ENCODE data around the gene ADAMTSL1. TPM values are rescaled to one million over a fixed set of nuclear protein-coding genes. Genes with fewer than 3 reads are reported as not detected.
A peak's percentile ranks its signal among the peaks of the same experiment; 100 is the strongest.

Gene ADAMTSL1
- total RNA-seq, 1 donor from 2014 or later: 12.6 TPM

DNA sequence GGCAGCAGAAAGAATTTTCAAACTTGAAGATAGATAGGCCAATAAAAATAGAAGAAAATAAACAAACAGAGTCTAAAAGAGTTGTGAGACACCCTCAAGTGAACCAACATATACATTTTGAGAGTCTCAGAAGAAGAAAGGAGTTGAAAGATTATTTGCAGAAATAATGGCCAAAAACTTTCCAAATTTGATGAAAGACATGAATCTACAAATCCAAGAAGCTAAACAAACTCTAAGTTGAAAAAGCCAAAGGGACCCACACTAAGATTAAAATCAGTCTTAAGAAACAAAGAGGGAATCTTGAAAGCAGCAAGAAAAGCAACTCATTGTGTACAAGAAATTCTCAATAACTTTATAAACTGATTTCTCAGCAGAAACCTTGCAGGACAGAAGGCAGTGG is 422.1 kb downstream of the ADAMTSL1 start:
- Histone ChIP-seq H3K79me2 (ENCODE audit: insufficient read depth, low read length) (no peaks in the 10 kb centered on the region), H3K27me3 (ENCODE audit: insufficient read depth, low read length) (no peaks in the 10 kb centered on the region), H3K4me2 (ENCODE audit: low read length) (no peak overlapping the region), H3K9ac (ENCODE audit: low read length) (no peak overlapping the region), H3K9me3 (ENCODE audit: insufficient read depth, low read depth, low read length) (peaks cover 16% of the 10 kb centered on the region), H2AFZ (ENCODE audit: low read depth, low read length) (no peak overlapping the region), H4K20me1 (ENCODE audit: insufficient read depth, low read length) (peaks cover 4% of the 10 kb centered on the region), H3K4me1 (ENCODE audit: insufficient read depth, low read length) (peaks cover 10% of the 10 kb centered on the region), H3K36me3 (ENCODE audit: insufficient read depth, low read length) (peaks cover 55% of the 10 kb centered on the region), H3K27ac (ENCODE audit: low read depth, low read length) (no peak overlapping the region), H3K4me3 (ENCODE audit: insufficient read depth, low read depth, low read length) (no peak overlapping the region)
- TF ChIP-seq EZH2 (IDR thresholded peaks at IDR 0.05; ENCODE audit: insufficient read depth, low read length): no peak
- TF ChIP-seq, protein P1, sequence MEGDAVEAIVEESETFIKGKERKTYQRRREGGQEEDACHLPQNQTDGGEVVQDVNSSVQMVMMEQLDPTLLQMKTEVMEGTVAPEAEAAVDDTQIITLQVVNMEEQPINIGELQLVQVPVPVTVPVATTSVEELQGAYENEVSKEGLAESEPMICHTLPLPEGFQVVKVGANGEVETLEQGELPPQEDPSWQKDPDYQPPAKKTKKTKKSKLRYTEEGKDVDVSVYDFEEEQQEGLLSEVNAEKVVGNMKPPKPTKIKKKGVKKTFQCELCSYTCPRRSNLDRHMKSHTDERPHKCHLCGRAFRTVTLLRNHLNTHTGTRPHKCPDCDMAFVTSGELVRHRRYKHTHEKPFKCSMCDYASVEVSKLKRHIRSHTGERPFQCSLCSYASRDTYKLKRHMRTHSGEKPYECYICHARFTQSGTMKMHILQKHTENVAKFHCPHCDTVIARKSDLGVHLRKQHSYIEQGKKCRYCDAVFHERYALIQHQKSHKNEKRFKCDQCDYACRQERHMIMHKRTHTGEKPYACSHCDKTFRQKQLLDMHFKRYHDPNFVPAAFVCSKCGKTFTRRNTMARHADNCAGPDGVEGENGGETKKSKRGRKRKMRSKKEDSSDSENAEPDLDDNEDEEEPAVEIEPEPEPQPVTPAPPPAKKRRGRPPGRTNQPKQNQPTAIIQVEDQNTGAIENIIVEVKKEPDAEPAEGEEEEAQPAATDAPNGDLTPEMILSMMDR (IDR thresholded peaks at IDR 0.05; ENCODE audit: insufficient read depth, low read depth, low read length): no peak
- FAIRE-seq (no peak), DNase-seq (ENCODE audit: low read depth) (no peak)
- Mint-ChIP-seq H3K36me3 (ENCODE audit: low read depth, unreplicated experiment) (peaks cover 8% of the 10 kb centered on the region), H3K27me3 (ENCODE audit: low read depth, unreplicated experiment) (no peaks in the 10 kb centered on the region), H3K4me3 (ENCODE audit: unreplicated experiment) (no peak overlapping the region), H3K4me1 (ENCODE audit: low read depth, unreplicated experiment) (peaks cover 2% of the 10 kb centered on the region), H3K27ac (ENCODE audit: unreplicated experiment) (no peak overlapping the region), H3K9me3 (ENCODE audit: unreplicated experiment) (peaks cover 2% of the 10 kb centered on the region)

DNA sequence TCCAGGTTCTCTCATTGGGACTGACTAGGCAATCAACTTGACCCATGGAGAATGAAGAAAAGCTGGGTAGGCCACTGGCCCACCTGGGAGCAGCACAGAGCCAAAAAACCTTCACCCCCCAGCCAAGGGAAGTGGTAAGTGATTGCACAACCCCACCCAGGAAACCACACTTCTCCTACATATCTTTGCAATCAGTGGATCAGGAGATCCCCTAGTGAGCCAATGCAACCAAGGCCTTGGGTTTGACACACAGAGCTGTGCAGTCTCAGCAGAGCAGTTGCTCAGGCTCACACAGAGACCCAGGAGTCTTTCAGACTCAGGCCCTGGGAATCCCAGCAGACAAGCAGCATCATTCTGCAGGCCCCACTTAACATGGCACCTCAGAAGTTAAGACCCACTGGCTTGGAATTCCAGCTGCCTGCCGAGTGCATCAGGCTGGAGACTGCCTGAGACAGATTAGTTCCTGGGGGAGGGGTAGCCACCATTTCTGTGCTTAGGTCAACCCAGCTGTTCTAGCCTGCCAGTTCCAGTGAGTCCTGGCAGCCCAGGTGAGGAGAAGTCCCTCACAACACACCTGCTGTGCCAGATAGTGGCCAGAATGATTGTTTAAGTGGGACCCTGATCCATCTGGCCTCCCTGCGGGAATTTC is 422.7 kb downstream of the ADAMTSL1 start:
- no peak overlapping the region for H3K4me2 ChIP-seq (ENCODE audit: low read length)
- peaks cover 16% of the 10 kb centered on the region for H3K9me3 ChIP-seq (ENCODE audit: insufficient read depth, low read depth, low read length)
- H3K79me2 ChIP-seq (ENCODE audit: insufficient read depth, low read length): no peaks in the 10 kb centered on the region
- Mint-ChIP-seq H3K9me3 (ENCODE audit: unreplicated experiment) (peaks cover 2% of the 10 kb centered on the region), H3K36me3 (ENCODE audit: low read depth, unreplicated experiment) (peaks cover 8% of the 10 kb centered on the region), H3K4me1 (ENCODE audit: low read depth, unreplicated experiment) (peaks cover 2% of the 10 kb centered on the region), H3K27me3 (ENCODE audit: low read depth, unreplicated experiment) (no peaks in the 10 kb centered on the region), H3K4me3 (ENCODE audit: unreplicated experiment) (no peak overlapping the region), H3K27ac (ENCODE audit: unreplicated experiment) (no peak overlapping the region)
- no peak overlapping the region for H2AFZ ChIP-seq (ENCODE audit: low read depth, low read length)
- FAIRE-seq (no peak), DNase-seq (ENCODE audit: low read depth) (peak; percentile 17)
- H3K9ac ChIP-seq (ENCODE audit: low read length): no peak overlapping the region
- H3K27me3 ChIP-seq (ENCODE audit: insufficient read depth, low read length): no peaks in the 10 kb centered on the region
- H3K4me3 ChIP-seq (ENCODE audit: insufficient read depth, low read depth, low read length): no peak overlapping the region
- H3K36me3 ChIP-seq (ENCODE audit: insufficient read depth, low read length): peaks cover 51% of the 10 kb centered on the region
- H3K27ac ChIP-seq (ENCODE audit: low read depth, low read length): no peak overlapping the region
- TF ChIP-seq, protein P1 (IDR thresholded peaks at IDR 0.05; ENCODE audit: insufficient read depth, low read depth, low read length): no peak
- TF ChIP-seq EZH2 (IDR thresholded peaks at IDR 0.05; ENCODE audit: insufficient read depth, low read length): no peak
- H4K20me1 ChIP-seq (ENCODE audit: insufficient read depth, low read length): peaks cover 4% of the 10 kb centered on the region
- H3K4me1 ChIP-seq (ENCODE audit: insufficient read depth, low read length): peaks cover 10% of the 10 kb centered on the region

DNA sequence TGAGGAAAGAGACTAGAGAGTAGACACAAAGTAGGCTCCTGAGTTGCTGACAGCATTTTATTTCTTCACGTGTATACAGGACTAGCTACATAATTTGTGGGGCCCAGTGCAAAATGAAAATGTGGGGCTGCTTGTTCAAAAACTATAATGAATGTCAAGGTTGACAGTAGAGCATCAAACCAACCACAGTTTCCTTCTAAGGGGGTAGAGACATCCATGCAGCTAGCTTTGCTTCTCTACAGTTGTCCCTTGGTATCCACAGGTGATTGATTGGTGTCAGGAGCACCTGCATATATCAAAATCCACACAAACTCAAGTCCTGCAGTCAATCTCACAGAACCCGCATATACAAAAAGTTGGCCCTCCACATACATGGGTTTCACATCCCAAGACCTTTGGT is 429.5 kb downstream of the ADAMTSL1 start:
- peaks cover 30% of the 10 kb centered on the region for H3K4me1 ChIP-seq (ENCODE audit: insufficient read depth, low read length)
- no peaks in the 10 kb centered on the region for H4K20me1 ChIP-seq (ENCODE audit: insufficient read depth, low read length)
- Mint-ChIP-seq H3K27me3 (ENCODE audit: low read depth, unreplicated experiment) (no peaks in the 10 kb centered on the region), H3K4me1 (ENCODE audit: low read depth, unreplicated experiment) (peaks cover 24% of the 10 kb centered on the region), H3K9me3 (ENCODE audit: unreplicated experiment) (peaks cover 8% of the 10 kb centered on the region), H3K27ac (ENCODE audit: unreplicated experiment) (no peak overlapping the region), H3K4me3 (ENCODE audit: unreplicated experiment) (no peak overlapping the region), H3K36me3 (ENCODE audit: low read depth, unreplicated experiment) (no peaks in the 10 kb centered on the region)
- H3K9ac ChIP-seq (ENCODE audit: low read length): no peak overlapping the region
- H3K79me2 ChIP-seq (ENCODE audit: insufficient read depth, low read length): no peaks in the 10 kb centered on the region
- no peak overlapping the region for H3K4me3 ChIP-seq (ENCODE audit: insufficient read depth, low read depth, low read length)
- H2AFZ ChIP-seq (ENCODE audit: low read depth, low read length): no peak overlapping the region
- H3K27me3 ChIP-seq (ENCODE audit: insufficient read depth, low read length): no peaks in the 10 kb centered on the region
- no peak overlapping the region for H3K27ac ChIP-seq (ENCODE audit: low read depth, low read length)
- peaks cover 6% of the 10 kb centered on the region for H3K36me3 ChIP-seq (ENCODE audit: insufficient read depth, low read length)
- no peak overlapping the region for H3K4me2 ChIP-seq (ENCODE audit: low read length)
- H3K9me3 ChIP-seq (ENCODE audit: insufficient read depth, low read depth, low read length): no peaks in the 10 kb centered on the region
- FAIRE-seq (no peak), DNase-seq (ENCODE audit: low read depth) (no peak)
- TF ChIP-seq, protein P1 (IDR thresholded peaks at IDR 0.05; ENCODE audit: insufficient read depth, low read depth, low read length): no peak
- no peak for TF ChIP-seq EZH2 (IDR thresholded peaks at IDR 0.05; ENCODE audit: insufficient read depth, low read length)

Measured in astrocyte (in vitro differentiated cells and primary cell).